ENCODE data around the gene SAMD8. TPM values are rescaled to one million over a fixed set of nuclear protein-coding genes. Genes with fewer than 3 reads are reported as not detected.
"Not testable (repeated sequence)": the region's sequence is repeated elsewhere in the genome, so short reads cannot be mapped to it uniquely, and the experiment has no call there.

The SAMD8 gene
- total RNA-seq, 1 donor from 2014 or later: 35.4 TPM

- Histone ChIP-seq H2AFZ (ENCODE audit: low read depth, low read length) (peak overlapping the region; percentile 74), H3K79me2 (ENCODE audit: insufficient read depth, low read length) (peaks cover 48% of the 10 kb centered on the region), H3K27me3 (ENCODE audit: insufficient read depth, low read length) (no peaks in the 10 kb centered on the region), H3K36me3 (ENCODE audit: insufficient read depth, low read length) (no peaks in the 10 kb centered on the region), H3K4me1 (ENCODE audit: insufficient read depth, low read length) (peaks cover 6% of the 10 kb centered on the region), H4K20me1 (ENCODE audit: insufficient read depth, low read length) (peaks cover 42% of the 10 kb centered on the region), H3K27ac (ENCODE audit: low read depth, low read length) (peak overlapping the region; percentile 91), H3K4me2 (ENCODE audit: low read length) (peak overlapping the region; percentile 94), H3K9ac (ENCODE audit: low read length) (peak overlapping the region; percentile 97), H3K4me3 (ENCODE audit: insufficient read depth, low read depth, low read length) (peak overlapping the region; percentile 86), H3K9me3 (ENCODE audit: insufficient read depth, low read depth, low read length) (no peaks in the 10 kb centered on the region)
- Mint-ChIP-seq H3K27ac (ENCODE audit: unreplicated experiment) (peak overlapping the region; percentile 95), H3K9me3 (ENCODE audit: unreplicated experiment) (no peaks in the 10 kb centered on the region), H3K27me3 (ENCODE audit: low read depth, unreplicated experiment) (no peaks in the 10 kb centered on the region), H3K4me1 (ENCODE audit: low read depth, unreplicated experiment) (peaks cover 24% of the 10 kb centered on the region), H3K4me3 (ENCODE audit: unreplicated experiment) (peak overlapping the region; percentile 88), H3K36me3 (ENCODE audit: low read depth, unreplicated experiment) (no peaks in the 10 kb centered on the region)
- DNase-seq (ENCODE audit: low read depth) (peak; percentile 47), FAIRE-seq (no peak)
- TF ChIP-seq EZH2 (IDR thresholded peaks at IDR 0.05; ENCODE audit: insufficient read depth, low read length) (no peak), CTCF (IDR thresholded peaks at IDR 0.05; ENCODE audit: insufficient read depth, low read depth, low read length) (no peak)
Observed at GRCh38 chr10:75111907-75112679, 637 bp downstream of the SAMD8 start.

- Mint-ChIP-seq H3K9me3 (ENCODE audit: unreplicated experiment) (no peaks in the 10 kb centered on the region), H3K27ac (ENCODE audit: unreplicated experiment) (peak overlapping the region; percentile 54), H3K27me3 (ENCODE audit: low read depth, unreplicated experiment) (no peaks in the 10 kb centered on the region), H3K4me1 (ENCODE audit: low read depth, unreplicated experiment) (peaks cover 18% of the 10 kb centered on the region), H3K4me3 (ENCODE audit: unreplicated experiment) (no peak overlapping the region), H3K36me3 (ENCODE audit: low read depth, unreplicated experiment) (no peaks in the 10 kb centered on the region)
- Histone ChIP-seq H3K27ac (ENCODE audit: low read depth, low read length) (no peak overlapping the region), H3K9me3 (ENCODE audit: insufficient read depth, low read depth, low read length) (no peaks in the 10 kb centered on the region), H3K4me1 (ENCODE audit: insufficient read depth, low read length) (peaks cover 6% of the 10 kb centered on the region), H3K79me2 (ENCODE audit: insufficient read depth, low read length) (peaks cover 75% of the 10 kb centered on the region), H3K27me3 (ENCODE audit: insufficient read depth, low read length) (no peaks in the 10 kb centered on the region), H3K36me3 (ENCODE audit: insufficient read depth, low read length) (no peaks in the 10 kb centered on the region), H3K4me3 (ENCODE audit: insufficient read depth, low read depth, low read length) (no peak overlapping the region), H3K4me2 (ENCODE audit: low read length) (no peak overlapping the region), H2AFZ (ENCODE audit: low read depth, low read length) (no peak overlapping the region), H4K20me1 (ENCODE audit: insufficient read depth, low read length) (peaks cover 68% of the 10 kb centered on the region), H3K9ac (ENCODE audit: low read length) (no peak overlapping the region)
- FAIRE-seq (no peak), DNase-seq (ENCODE audit: low read depth) (no peak)
- no peak for TF ChIP-seq EZH2 (IDR thresholded peaks at IDR 0.05; ENCODE audit: insufficient read depth, low read length)
Observed at GRCh38 chr10:75115137-75115536, 3.7 kb downstream of the SAMD8 start.

GRCh38 chr10:75116941-75117775 is 5.7 kb downstream of the SAMD8 start:
- peaks cover 13% of the 10 kb centered on the region for H3K4me1 Mint-ChIP-seq (ENCODE audit: low read depth, unreplicated experiment)
- not testable (repeated sequence) for H3K4me2 ChIP-seq (ENCODE audit: low read length); H2AFZ ChIP-seq (ENCODE audit: low read depth, low read length); H3K27ac Mint-ChIP-seq (ENCODE audit: unreplicated experiment); H3K9me3 ChIP-seq (ENCODE audit: insufficient read depth, low read depth, low read length); DNase-seq (ENCODE audit: low read depth); H3K4me3 Mint-ChIP-seq (ENCODE audit: unreplicated experiment); H3K4me3 ChIP-seq (ENCODE audit: insufficient read depth, low read depth, low read length); H3K27me3 Mint-ChIP-seq (ENCODE audit: low read depth, unreplicated experiment); H3K27ac ChIP-seq (ENCODE audit: low read depth, low read length); FAIRE-seq; H3K36me3 Mint-ChIP-seq (ENCODE audit: low read depth, unreplicated experiment); H3K36me3 ChIP-seq (ENCODE audit: insufficient read depth, low read length); H3K9ac ChIP-seq (ENCODE audit: low read length); H3K4me1 ChIP-seq (ENCODE audit: insufficient read depth, low read length); H3K27me3 ChIP-seq (ENCODE audit: insufficient read depth, low read length); H3K9me3 Mint-ChIP-seq (ENCODE audit: unreplicated experiment)
- H3K79me2 ChIP-seq (ENCODE audit: insufficient read depth, low read length): peaks cover 93% of the 10 kb centered on the region
- peaks cover 80% of the 10 kb centered on the region for H4K20me1 ChIP-seq (ENCODE audit: insufficient read depth, low read length)

All from astrocyte (in vitro differentiated cells and primary cell).